Measurements from ENCODE around the gene SPINK9.
"Not testable (repeated sequence)": the region's sequence is repeated elsewhere in the genome, so short reads cannot be mapped to it uniquely, and the experiment has no call there.

The SPINK9 gene

DNA sequence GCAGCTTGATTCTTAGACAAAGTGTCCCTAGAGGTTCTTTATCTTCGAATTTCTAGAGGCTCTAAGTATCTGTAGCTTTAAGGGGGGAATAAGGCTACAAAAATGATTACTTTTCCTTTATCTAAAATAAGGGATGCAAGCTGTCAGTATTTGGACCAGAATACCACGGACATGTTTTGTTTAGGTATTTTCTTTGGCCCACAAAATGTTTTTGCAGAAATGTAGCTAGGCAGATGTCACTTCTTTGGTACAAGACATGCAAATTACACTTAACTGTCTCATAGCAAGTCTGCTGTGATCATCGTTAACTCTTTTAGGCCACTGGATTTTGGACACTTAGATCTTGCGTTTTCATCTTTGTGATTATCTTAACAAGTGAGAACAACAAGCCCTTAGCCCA lies 20.6 kb upstream of the SPINK9 start:
- H3K27me3 ChIP-seq (ENCODE audit: insufficient read depth, low read length, poor library complexity, severe bottlenecking), result no peaks in the 10 kb centered on the region
- no peaks in the 10 kb centered on the region for H3K36me3 ChIP-seq (ENCODE audit: insufficient read depth, low read length)
- no peak overlapping the region for H3K4me3 ChIP-seq (ENCODE audit: low read length, poor library complexity, severe bottlenecking)
- H3K9ac ChIP-seq (ENCODE audit: low read depth, low read length, poor library complexity, severe bottlenecking), result no peak overlapping the region
- H2AFZ ChIP-seq (ENCODE audit: low read length), result no peak overlapping the region
- H3K4me2 ChIP-seq (ENCODE audit: low read depth, low read length, poor library complexity, severe bottlenecking), result no peak overlapping the region
- TF ChIP-seq EZH2phosphoT487 (IDR thresholded peaks at IDR 0.05; ENCODE audit: borderline replicate concordance), result no peak
- TF ChIP-seq CTCF (conservative IDR thresholded peaks at IDR 0.05; ENCODE audit: low read length), result no peak
- no peaks in the 10 kb centered on the region for H3K4me1 ChIP-seq (ENCODE audit: insufficient read depth, low read length, poor library complexity, severe bottlenecking)
- H3K9me2 ChIP-seq (replicated peaks; ENCODE audit: low read depth, low read length), result no peaks in the 10 kb centered on the region
- H3K9me3 ChIP-seq (ENCODE audit: insufficient read depth, low read depth, low read length), result no peaks in the 10 kb centered on the region
- no peaks in the 10 kb centered on the region for H3F3A ChIP-seq (ENCODE audit: low read depth)
- no peaks in the 10 kb centered on the region for H3K79me2 ChIP-seq (ENCODE audit: insufficient read depth, low read length)
- no peaks in the 10 kb centered on the region for H4K20me1 ChIP-seq (ENCODE audit: insufficient read depth, low read length, poor library complexity, severe bottlenecking)

- H3K4me2 ChIP-seq (ENCODE audit: low read depth, low read length, poor library complexity, severe bottlenecking); H3K9me3 ChIP-seq (ENCODE audit: insufficient read depth, low read depth, low read length); H3K4me1 ChIP-seq (ENCODE audit: insufficient read depth, low read length, poor library complexity, severe bottlenecking); H4K20me1 ChIP-seq (ENCODE audit: insufficient read depth, low read length, poor library complexity, severe bottlenecking); H3F3A ChIP-seq (ENCODE audit: low read depth); H3K36me3 ChIP-seq (ENCODE audit: insufficient read depth, low read length); H3K9me2 ChIP-seq (replicated peaks; ENCODE audit: low read depth, low read length); H3K27me3 ChIP-seq (ENCODE audit: insufficient read depth, low read length, poor library complexity, severe bottlenecking); H3K4me3 ChIP-seq (ENCODE audit: low read length, poor library complexity, severe bottlenecking); H3K79me2 ChIP-seq (ENCODE audit: insufficient read depth, low read length); H3K9ac ChIP-seq (ENCODE audit: low read depth, low read length, poor library complexity, severe bottlenecking); H2AFZ ChIP-seq (ENCODE audit: low read length): not testable (repeated sequence)
Observed at GRCh38 chr5:148320011-148320963, 15.1 kb upstream of the SPINK9 start.

- Histone ChIP-seq H3K4me1 (ENCODE audit: insufficient read depth, low read length, poor library complexity, severe bottlenecking) (no peaks in the 10 kb centered on the region), H3K9me3 (ENCODE audit: insufficient read depth, low read depth, low read length) (no peaks in the 10 kb centered on the region), H3K9ac (ENCODE audit: low read depth, low read length, poor library complexity, severe bottlenecking) (no peak overlapping the region), H3K79me2 (ENCODE audit: insufficient read depth, low read length) (no peaks in the 10 kb centered on the region), H3K4me2 (ENCODE audit: low read depth, low read length, poor library complexity, severe bottlenecking) (no peak overlapping the region), H3F3A (ENCODE audit: low read depth) (no peaks in the 10 kb centered on the region), H2AFZ (ENCODE audit: low read length) (no peak overlapping the region), H4K20me1 (ENCODE audit: insufficient read depth, low read length, poor library complexity, severe bottlenecking) (no peaks in the 10 kb centered on the region), H3K9me2 (replicated peaks; ENCODE audit: low read depth, low read length) (no peaks in the 10 kb centered on the region), H3K27me3 (ENCODE audit: insufficient read depth, low read length, poor library complexity, severe bottlenecking) (no peaks in the 10 kb centered on the region), H3K36me3 (ENCODE audit: insufficient read depth, low read length) (no peaks in the 10 kb centered on the region), H3K4me3 (ENCODE audit: low read length, poor library complexity, severe bottlenecking) (no peak overlapping the region)
- TF ChIP-seq EZH2phosphoT487 (IDR thresholded peaks at IDR 0.05; ENCODE audit: borderline replicate concordance), result no peak
- TF ChIP-seq CTCF (conservative IDR thresholded peaks at IDR 0.05; ENCODE audit: low read length), result no peak
Observed at GRCh38 chr5:148333262-148333849, 2.0 kb upstream of the SPINK9 start.

All from Loucy (cell line).